A549 (cell line): ENCODE results near the gene ALDH16A1. TPM values are rescaled to one million over a fixed set of nuclear protein-coding genes. Genes with fewer than 3 reads are reported as not detected.

Source experiments
- ATAC-seq, 2 experiments: fragments of 200-7000 bp in 1 of 2; fragments of >200 bp in 1 of 2; cut with Nextera tagmentation in 1 of 2; cut with Tn5 transposase in 1 of 2; 3 replicates each; pipeline versions ENCODE4 v1.8.0 to v1.9.1; 2018 to 2020; ENCODE audit warnings: mild to moderate bottlenecking in 1 of 2, moderate library complexity in 1 of 2
- CTCF ChIA-PET: fragments of 300-600 bp; sonication (Branson Sonifier 250); formaldehyde crosslinking; extraction: SDS; loops from one replicate; lab custom pipeline; 2021; ENCODE audit warnings: antibody characterized with exemption, inconsistent platforms; lab: Yijun Ruan, JAX
- POLR2A ChIA-PET: fragments of 350-600 bp; formaldehyde crosslinking; extraction: SDS; loops from one replicate; lab custom pipeline; 2021; ENCODE audit warnings: antibody characterized with exemption, inconsistent platforms; lab: Yijun Ruan, JAX
- DNase-seq, 2 experiments: peaks; one replicate each; pipeline versions ENCODE4 v3.0.0 to v3.0.0-alpha.2; 2011 to 2016; ENCODE audit warnings: low read depth in 1 of 2, low spot score in 1 of 2
- FAIRE-seq: peaks from 2 replicates; lab custom pipeline; 2011; peaks lifted over from hg19 to GRCh38; lab: Jason Lieb, UNC
- H3K27ac ChIP-seq, 2 experiments: fragments of >200 bp; sonication (Bioruptor Twin); formaldehyde crosslinking; 3 replicates each; pipeline ENCODE4 v1.5.1; 2016 to 2017
- H3K4me1 ChIP-seq: fragments of >200 bp; sonication (Bioruptor Twin); formaldehyde crosslinking; 3 replicates; pipeline ENCODE4 v1.6.1; 2016
- H3K4me2 ChIP-seq: fragments of >200 bp; sonication (Bioruptor Twin); formaldehyde crosslinking; 3 replicates; pipeline ENCODE4 v1.6.1; 2016
- H3K4me3 ChIP-seq: fragments of >200 bp; sonication (Bioruptor Twin); formaldehyde crosslinking; 3 replicates; pipeline ENCODE4 v1.5.1; 2016
- H3K9me3 ChIP-seq: fragments of >200 bp; sonication (Bioruptor Twin); formaldehyde crosslinking; 3 replicates; pipeline ENCODE4 v1.6.1; 2016
- CBX8 ChIP-seq: fragments of 200-600 bp; sonication (generic); IDR thresholded peaks from 2 replicates; pipeline ENCODE4 v1.6.1; 2016
- EP300 ChIP-seq, 2 experiments: fragments of >200 bp; sonication (Bioruptor Twin); formaldehyde crosslinking; IDR thresholded peaks; 2 replicates in 1 of 2; 3 replicates in 1 of 2; pipeline ENCODE4 v1.6.1; 2016 to 2017
- FOXS1 ChIP-seq: fragments of 250-450 bp; sonication (Bioruptor Pico); IDR thresholded peaks from 2 replicates; pipeline ENCODE4 v1.5.0; 2020; ENCODE audit warnings: mild to moderate bottlenecking, moderate library complexity
- GATA3 ChIP-seq: IDR thresholded peaks from 2 replicates; pipeline ENCODE4 v1.6.1; 2012; ENCODE audit warnings: borderline replicate concordance
- HDAC2 ChIP-seq: fragments of 200-600 bp; sonication (generic); IDR thresholded peaks from 2 replicates; pipeline ENCODE4 v1.6.1; 2016
- HOXA7 ChIP-seq: fragments of 250-450 bp; sonication (Bioruptor Pico); IDR thresholded peaks from 2 replicates; pipeline ENCODE4 v1.5.0; 2020; ENCODE audit warnings: mild to moderate bottlenecking, moderate library complexity
- HOXB13 ChIP-seq: fragments of 250-450 bp; sonication (Bioruptor Pico); IDR thresholded peaks from 2 replicates; pipeline ENCODE4 v1.5.0; 2020; ENCODE audit warnings: low read depth, mild to moderate bottlenecking, moderate library complexity
- KDM1A ChIP-seq: fragments of 200-600 bp; sonication (generic); IDR thresholded peaks from 2 replicates; pipeline ENCODE4 v1.6.1; 2016; ENCODE audit warnings: low read depth, mild to moderate bottlenecking
- MAFK ChIP-seq: fragments of 450-650 bp; IDR thresholded peaks from 2 replicates; pipeline ENCODE4 v1.6.1; 2014; ENCODE audit not compliant: partially characterized antibody
- NPAS2 ChIP-seq: fragments of 250-450 bp; sonication (Bioruptor Pico); IDR thresholded peaks from 2 replicates; pipeline ENCODE4 v1.8.0; 2022; ENCODE audit warnings: mild to moderate bottlenecking, moderate library complexity, borderline replicate concordance
- PHF8 ChIP-seq: fragments of 200-600 bp; sonication (generic); IDR thresholded peaks from 2 replicates; pipeline ENCODE4 v1.6.1; 2016; ENCODE audit warnings: low read depth, mild to moderate bottlenecking, antibody characterized with exemption, moderate library complexity, borderline replicate concordance
- RAD21 ChIP-seq, 2 experiments: fragments of >200 bp in 1 of 2; sonication (Bioruptor Twin) in 1 of 2; formaldehyde crosslinking in 1 of 2; IDR thresholded peaks in 1 of 2; conservative IDR thresholded peaks in 1 of 2; 2 replicates in 1 of 2; 3 replicates in 1 of 2; pipeline ENCODE4 v1.6.1; 2012 to 2018; ENCODE audit warnings: inconsistent platforms in 1 of 2
- RCOR1 ChIP-seq: fragments of 150-350 bp; IDR thresholded peaks from 2 replicates; pipeline ENCODE4 v1.6.1; 2014; ENCODE audit warnings: antibody characterized with exemption, low read length, low read depth
- RFX5 ChIP-seq: fragments of 450-650 bp; IDR thresholded peaks from 2 replicates; pipeline ENCODE4 v1.7.1; 2014; ENCODE audit warnings: antibody characterized with exemption, mild to moderate bottlenecking, moderate library complexity
- RNF2 ChIP-seq: fragments of 200-600 bp; sonication (generic); IDR thresholded peaks from 2 replicates; pipeline ENCODE4 v1.6.1; 2016; ENCODE audit warnings: low read depth, mild to moderate bottlenecking, antibody characterized with exemption, moderate library complexity, borderline replicate concordance
- SREBF2 ChIP-seq: fragments of 450-650 bp; IDR thresholded peaks from 2 replicates; pipeline ENCODE4 v1.6.1; 2014; ENCODE audit warnings: mild to moderate bottlenecking, moderate library complexity
- TP53 ChIP-seq: fragments of 250-450 bp; sonication (Bioruptor Pico); IDR thresholded peaks from 2 replicates; pipeline ENCODE4 v1.5.0; 2021; ENCODE audit warnings: mild to moderate bottlenecking, moderate library complexity
- ZC3H11A ChIP-seq: fragments of 450-650 bp; IDR thresholded peaks from 2 replicates; pipeline ENCODE4 v1.6.1; 2014; ENCODE audit warnings: antibody characterized with exemption, mild to moderate bottlenecking
- ZFP36 ChIP-seq: fragments of 450-650 bp; IDR thresholded peaks from 2 replicates; pipeline ENCODE4 v1.6.1; 2014; ENCODE audit warnings: borderline replicate concordance; ENCODE audit not compliant: partially characterized antibody
- ZNF302 ChIP-seq: fragments of 250-450 bp; sonication (Bioruptor Pico); IDR thresholded peaks from 2 replicates; pipeline ENCODE4 v1.9.0; 2021; ENCODE audit warnings: inconsistent platforms, mild to moderate bottlenecking, moderate library complexity
- WGBS: methylation state at CpG from one replicate; pipeline ENCODE4 v1.1.6; 2017; ENCODE audit errors: missing lambda C conversion rate; 5-methylcytosine and 5-hydroxymethylcytosine counted together
- polyA plus RNA-seq, 4 experiments: library from polyadenylated mRNA; depleted of rRNA in 3 of 4; stranded (reverse); fragments of >200 nt; fragmentation: RNase III in 1 of 4; extraction: RNeasy Plus Mini Kit Qiagen cat#74134 plus additional on column Dnase treatment in 1 of 4; gene quantifications; 2 replicates in 3 of 4; 3 replicates in 1 of 4; pipeline ENCODE4 v1.2.3, GENCODE V29; 2011 to 2017
- TF ChIP-seq, protein P1 (sequence below): IDR thresholded peaks from 2 replicates; pipeline ENCODE4 v1.6.1; 2012; ENCODE audit warnings: low read depth, borderline replicate concordance
- TF ChIP-seq, protein P2 (sequence below): fragments of 250-450 bp; sonication (Bioruptor Pico); IDR thresholded peaks from 2 replicates; pipeline ENCODE4 v1.5.0; 2021; ENCODE audit warnings: mild to moderate bottlenecking, moderate library complexity, borderline replicate concordance
- TF ChIP-seq, protein P3 (sequence below): fragments of >200 bp; sonication (Bioruptor Twin); formaldehyde crosslinking; IDR thresholded peaks from 3 replicates; pipeline ENCODE4 v1.5.1; 2016

ALDH16A1 gene
- polyA plus RNA-seq, 2 of the 4 experiments (the other 2 are of a cell fraction), result 10.2 to 23.0 TPM

DNA sequence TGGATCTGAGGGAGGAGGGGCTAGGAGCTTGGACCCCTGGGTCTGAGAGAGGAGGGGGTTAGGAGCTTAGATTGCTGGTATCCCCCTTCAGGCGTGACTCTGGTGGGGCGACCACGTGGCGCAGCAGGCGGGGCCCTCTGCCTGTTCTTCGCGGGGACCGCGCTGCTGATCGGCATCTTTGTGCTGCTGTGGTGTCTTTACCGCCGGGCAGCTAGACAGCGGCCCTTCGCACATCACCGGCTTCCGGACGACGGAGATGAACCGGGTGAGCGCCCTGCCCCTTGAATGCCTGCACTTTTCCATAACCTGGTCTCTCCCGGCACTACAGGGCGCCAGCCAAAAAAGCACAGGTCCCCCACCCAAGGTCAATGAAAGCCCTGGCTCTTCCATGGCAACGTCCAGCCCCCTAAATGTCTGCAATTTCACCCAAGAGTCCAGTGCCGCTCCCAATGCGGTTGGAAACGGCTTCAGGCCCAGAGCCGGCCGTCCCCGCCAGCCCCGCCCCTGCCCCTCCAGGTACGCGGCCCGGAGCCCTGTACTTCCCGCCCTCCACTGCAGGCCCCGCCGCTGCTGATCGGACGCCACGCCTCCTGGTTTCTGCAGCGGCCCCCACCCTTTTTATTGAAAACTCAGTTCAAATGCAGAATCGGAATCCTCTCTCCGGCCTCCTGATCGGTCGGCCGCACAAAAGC is 25.0 kb upstream of the ALDH16A1 start (continued):
- TF ChIP-seq RAD21 (conservative IDR thresholded peaks at IDR 0.05 in 1 of 2, IDR thresholded peaks at IDR 0.05 in 1 of 2) (no peak), RFX5 (no peak), NPAS2 (CRISPR knock-in tag) (no peak), ZC3H11A (no peak), RCOR1 (no peak), SREBF2 (no peak)
- TF ChIP-seq, protein P1, sequence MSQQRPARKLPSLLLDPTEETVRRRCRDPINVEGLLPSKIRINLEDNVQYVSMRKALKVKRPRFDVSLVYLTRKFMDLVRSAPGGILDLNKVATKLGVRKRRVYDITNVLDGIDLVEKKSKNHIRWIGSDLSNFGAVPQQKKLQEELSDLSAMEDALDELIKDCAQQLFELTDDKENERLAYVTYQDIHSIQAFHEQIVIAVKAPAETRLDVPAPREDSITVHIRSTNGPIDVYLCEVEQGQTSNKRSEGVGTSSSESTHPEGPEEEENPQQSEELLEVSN, result peak; percentile 71

GRCh38 chr19:49428547-49429451 is 24.2 kb upstream of the ALDH16A1 start:
- WGBS, result 62% methylated on average over 21 of the region's 29 CpGs
- Histone ChIP-seq H3K4me3 (peak overlapping the region; percentile 39; the same call in 2 of the 3 replicates), H3K4me1 (peaks cover 23% of the 10 kb centered on the region), H3K4me2 (peak overlapping the region; percentile 98), H3K9me3 (no peaks in the 10 kb centered on the region; the same call in 2 of the 3 replicates), H3K27ac (peak overlapping the region in 1 of 2 experiments; percentile 66; a peak in 4 of 6 replicates)
- CTCF ChIA-PET, result interaction anchor here (0.6 to 13.8 kb wide), 11 partner anchors 7 to 280 kb away, joined by 3 to 141 read pairs (median 6); no protein-coding TSS in a partner anchor
- ATAC-seq (no peak), DNase-seq (no peak), FAIRE-seq (no peak)
- TF ChIP-seq RCOR1 (no peak), ZNF302 (CRISPR knock-in tag) (no peak), CBX8 (no peak), HOXA7 (CRISPR knock-in tag) (no peak), FOXS1 (no peak), PHF8 (no peak), GATA3 (no peak), RNF2 (no peak), EP300 (IDR thresholded peaks at IDR 0.05) (no peak), MAFK (no peak), TP53 (CRISPR knock-in tag) (no peak), HOXB13 (no peak), HDAC2 (no peak), KDM1A (no peak), ZFP36 (no peak)
- TF ChIP-seq, protein P2, sequence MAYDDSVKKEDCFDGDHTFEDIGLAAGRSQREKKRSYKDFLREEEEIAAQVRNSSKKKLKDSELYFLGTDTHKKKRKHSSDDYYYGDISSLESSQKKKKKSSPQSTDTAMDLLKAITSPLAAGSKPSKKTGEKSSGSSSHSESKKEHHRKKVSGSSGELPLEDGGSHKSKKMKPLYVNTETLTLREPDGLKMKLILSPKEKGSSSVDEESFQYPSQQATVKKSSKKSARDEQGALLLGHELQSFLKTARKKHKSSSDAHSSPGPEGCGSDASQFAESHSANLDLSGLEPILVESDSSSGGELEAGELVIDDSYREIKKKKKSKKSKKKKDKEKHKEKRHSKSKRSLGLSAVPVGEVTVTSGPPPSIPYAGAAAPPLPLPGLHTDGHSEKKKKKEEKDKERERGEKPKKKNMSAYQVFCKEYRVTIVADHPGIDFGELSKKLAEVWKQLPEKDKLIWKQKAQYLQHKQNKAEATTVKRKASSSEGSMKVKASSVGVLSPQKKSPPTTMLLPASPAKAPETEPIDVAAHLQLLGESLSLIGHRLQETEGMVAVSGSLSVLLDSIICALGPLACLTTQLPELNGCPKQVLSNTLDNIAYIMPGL (CRISPR knock-in tag), result no peak
- TF ChIP-seq, protein P3, sequence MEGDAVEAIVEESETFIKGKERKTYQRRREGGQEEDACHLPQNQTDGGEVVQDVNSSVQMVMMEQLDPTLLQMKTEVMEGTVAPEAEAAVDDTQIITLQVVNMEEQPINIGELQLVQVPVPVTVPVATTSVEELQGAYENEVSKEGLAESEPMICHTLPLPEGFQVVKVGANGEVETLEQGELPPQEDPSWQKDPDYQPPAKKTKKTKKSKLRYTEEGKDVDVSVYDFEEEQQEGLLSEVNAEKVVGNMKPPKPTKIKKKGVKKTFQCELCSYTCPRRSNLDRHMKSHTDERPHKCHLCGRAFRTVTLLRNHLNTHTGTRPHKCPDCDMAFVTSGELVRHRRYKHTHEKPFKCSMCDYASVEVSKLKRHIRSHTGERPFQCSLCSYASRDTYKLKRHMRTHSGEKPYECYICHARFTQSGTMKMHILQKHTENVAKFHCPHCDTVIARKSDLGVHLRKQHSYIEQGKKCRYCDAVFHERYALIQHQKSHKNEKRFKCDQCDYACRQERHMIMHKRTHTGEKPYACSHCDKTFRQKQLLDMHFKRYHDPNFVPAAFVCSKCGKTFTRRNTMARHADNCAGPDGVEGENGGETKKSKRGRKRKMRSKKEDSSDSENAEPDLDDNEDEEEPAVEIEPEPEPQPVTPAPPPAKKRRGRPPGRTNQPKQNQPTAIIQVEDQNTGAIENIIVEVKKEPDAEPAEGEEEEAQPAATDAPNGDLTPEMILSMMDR, result no peak
- POLR2A ChIA-PET, result no interaction called here
